ENCODE data around the gene MR1. TPM values are rescaled to one million over a fixed set of nuclear protein-coding genes. Genes with fewer than 3 reads are reported as not detected.

Gene MR1
- total RNA-seq, 3 donors from 2014 or later, result 3.3 to 14.6 (median 7.4) TPM

GRCh38 chr1:181095260-181095659 is 61.5 kb downstream of the MR1 start:
- ATAC-seq (no peak), DNase-seq (no peak)
- peaks cover 4% of the 10 kb centered on the region for H3K36me3 ChIP-seq (ENCODE audit: low read depth)

DNA sequence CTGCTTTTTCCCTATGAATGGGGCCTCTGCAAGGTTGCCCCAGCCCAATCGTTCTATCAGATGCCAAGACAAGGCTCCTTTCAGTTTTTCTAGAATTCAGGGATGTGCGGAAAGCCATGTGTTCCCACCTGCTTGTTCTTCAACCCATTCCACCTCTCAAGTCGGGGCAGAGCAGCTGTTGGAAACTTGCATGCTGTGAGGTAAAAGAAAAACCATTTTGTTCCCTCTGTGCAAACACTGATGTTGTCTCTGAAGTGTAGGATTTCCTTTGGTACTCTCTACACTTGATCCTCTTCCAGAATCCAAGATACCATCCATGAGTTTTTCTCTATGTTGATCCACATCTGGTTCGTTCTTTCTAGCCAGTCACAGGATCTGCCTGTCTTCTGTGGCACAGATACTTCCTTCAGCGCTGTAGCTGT is 62.0 kb downstream of the MR1 start:
- ATAC-seq (no peak), DNase-seq (no peak)
- Histone ChIP-seq H3K4me3 (no peak overlapping the region), H3K9me3 (no peaks in the 10 kb centered on the region), H3K36me3 (ENCODE audit: low read depth) (peaks cover 4% of the 10 kb centered on the region), H3K4me1 (ENCODE audit: low read depth) (peaks cover 32% of the 10 kb centered on the region)
- intact Hi-C loops (cut with DNase I, micrococcal nuclease), result no loop called here
- TF ChIP-seq, protein P1, sequence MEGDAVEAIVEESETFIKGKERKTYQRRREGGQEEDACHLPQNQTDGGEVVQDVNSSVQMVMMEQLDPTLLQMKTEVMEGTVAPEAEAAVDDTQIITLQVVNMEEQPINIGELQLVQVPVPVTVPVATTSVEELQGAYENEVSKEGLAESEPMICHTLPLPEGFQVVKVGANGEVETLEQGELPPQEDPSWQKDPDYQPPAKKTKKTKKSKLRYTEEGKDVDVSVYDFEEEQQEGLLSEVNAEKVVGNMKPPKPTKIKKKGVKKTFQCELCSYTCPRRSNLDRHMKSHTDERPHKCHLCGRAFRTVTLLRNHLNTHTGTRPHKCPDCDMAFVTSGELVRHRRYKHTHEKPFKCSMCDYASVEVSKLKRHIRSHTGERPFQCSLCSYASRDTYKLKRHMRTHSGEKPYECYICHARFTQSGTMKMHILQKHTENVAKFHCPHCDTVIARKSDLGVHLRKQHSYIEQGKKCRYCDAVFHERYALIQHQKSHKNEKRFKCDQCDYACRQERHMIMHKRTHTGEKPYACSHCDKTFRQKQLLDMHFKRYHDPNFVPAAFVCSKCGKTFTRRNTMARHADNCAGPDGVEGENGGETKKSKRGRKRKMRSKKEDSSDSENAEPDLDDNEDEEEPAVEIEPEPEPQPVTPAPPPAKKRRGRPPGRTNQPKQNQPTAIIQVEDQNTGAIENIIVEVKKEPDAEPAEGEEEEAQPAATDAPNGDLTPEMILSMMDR (IDR thresholded peaks at IDR 0.05), result no peak

More at GRCh38 chr1:181095260-181095659, 61.5 kb downstream of the MR1 start:
- Histone ChIP-seq H3K9me3 (no peaks in the 10 kb centered on the region), H3K4me1 (ENCODE audit: low read depth) (peaks cover 34% of the 10 kb centered on the region), H3K4me3 (no peak overlapping the region)
- intact Hi-C loops (cut with DNase I, micrococcal nuclease), result no loop called here
- TF ChIP-seq, protein P1 (IDR thresholded peaks at IDR 0.05), result no peak

- H3K4me1 ChIP-seq (ENCODE audit: low read depth), result peaks cover 21% of the 10 kb centered on the region
- no peak for DNase-seq
These were observed 63.5 kb downstream of the MR1 start for GRCh38 chr1:181097242-181097641.

DNA sequence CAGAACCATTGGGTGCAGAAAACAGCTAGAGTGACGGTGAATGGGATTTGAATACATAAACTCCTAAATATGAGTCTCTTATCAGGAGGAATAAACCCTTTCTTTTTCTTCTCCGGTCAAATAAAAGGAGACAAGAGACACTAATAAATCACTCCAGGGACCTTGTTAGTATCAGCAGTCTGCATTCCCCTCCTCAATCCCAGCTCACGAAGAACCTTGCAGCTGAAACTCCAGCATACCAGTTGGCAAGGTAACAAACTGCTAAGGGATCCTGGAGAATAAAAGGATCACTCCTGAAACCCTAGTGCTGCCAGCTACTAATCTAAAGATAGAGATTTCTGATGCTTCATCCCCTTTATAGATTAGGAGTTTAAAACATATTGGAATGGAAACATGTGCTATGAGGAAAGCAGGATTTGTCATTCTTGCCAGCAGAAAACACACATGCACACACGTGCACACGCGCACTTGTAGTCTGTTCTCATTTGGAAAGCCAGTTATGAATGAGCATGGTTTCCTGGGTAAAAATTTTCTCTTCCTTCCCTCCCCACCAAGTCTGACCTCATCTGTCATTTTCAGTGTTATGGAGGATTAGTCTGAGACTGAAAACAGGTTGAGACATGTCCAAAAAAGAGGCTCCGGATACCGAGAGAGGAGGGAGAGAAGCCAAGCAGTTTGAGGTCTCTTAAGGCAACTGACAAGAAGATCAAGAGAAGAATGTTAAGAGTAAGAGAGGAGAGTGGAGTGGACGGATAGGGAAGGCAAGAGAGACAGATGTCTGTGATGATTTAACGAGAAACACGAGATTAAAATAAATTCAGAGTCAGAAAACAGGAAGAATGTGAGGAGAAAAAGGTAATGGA is 65.6 kb downstream of the MR1 start:
- DNase-seq (no peak), ATAC-seq (no peak)
- Histone ChIP-seq H3K4me3 (no peak overlapping the region), H3K36me3 (ENCODE audit: low read depth) (no peaks in the 10 kb centered on the region), H3K4me1 (ENCODE audit: low read depth) (peaks cover 10% of the 10 kb centered on the region), H3K9me3 (no peaks in the 10 kb centered on the region)
- intact Hi-C loops (cut with DNase I, micrococcal nuclease), result no loop called here
- TF ChIP-seq, protein P1 (IDR thresholded peaks at IDR 0.05), result no peak

More at GRCh38 chr1:181097242-181097641, 63.5 kb downstream of the MR1 start:
- no peaks in the 10 kb centered on the region for H3K36me3 ChIP-seq (ENCODE audit: low read depth)
- TF ChIP-seq, protein P1 (IDR thresholded peaks at IDR 0.05), result no peak
- ATAC-seq, result no peak
- intact Hi-C loops (cut with DNase I, micrococcal nuclease), result no loop called here
- no peak overlapping the region for H3K4me3 ChIP-seq
- H3K9me3 ChIP-seq, result no peaks in the 10 kb centered on the region

- intact Hi-C loops (cut with DNase I, micrococcal nuclease), result no loop called here
- Histone ChIP-seq H3K36me3 (ENCODE audit: low read depth) (no peaks in the 10 kb centered on the region), H3K4me1 (ENCODE audit: low read depth) (peaks cover 9% of the 10 kb centered on the region), H3K9me3 (no peaks in the 10 kb centered on the region), H3K4me3 (no peak overlapping the region)
- no peak for DNase-seq
- TF ChIP-seq, protein P1 (IDR thresholded peaks at IDR 0.05), result no peak
- ATAC-seq, result no peak
These were observed 66.5 kb downstream of the MR1 start for GRCh38 chr1:181100015-181100905.

Data from mucosa of descending colon (tissue), 3 donors.